ENCODE data around the gene LAMA2. TPM values are rescaled to one million over a fixed set of nuclear protein-coding genes. Genes with fewer than 3 reads are reported as not detected.

Gene LAMA2
- polyA plus RNA-seq, 3 donors, result not detected

DNA sequence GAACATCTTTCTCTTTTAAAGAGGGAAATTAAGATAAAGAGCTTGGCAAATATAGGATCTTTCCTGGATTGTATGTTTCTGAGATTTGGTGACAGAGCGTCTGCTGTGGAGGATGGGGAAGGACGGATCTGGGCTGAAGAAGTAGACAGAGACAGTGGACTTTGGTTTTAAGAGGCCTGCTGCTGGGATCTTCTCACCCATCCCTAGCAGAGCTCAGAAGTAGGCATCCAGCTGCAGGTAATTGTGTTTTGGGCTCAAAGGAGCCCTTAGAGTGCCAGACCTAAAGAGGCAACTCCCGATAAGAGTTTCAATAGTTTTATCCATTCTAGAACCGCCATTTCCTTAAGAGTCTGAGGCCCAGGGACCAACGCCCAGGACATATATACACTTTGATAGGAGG, 20.8 kb downstream of the LAMA2 start:
- H3K4me1 Mint-ChIP-seq, result no peaks in the 10 kb centered on the region

DNA sequence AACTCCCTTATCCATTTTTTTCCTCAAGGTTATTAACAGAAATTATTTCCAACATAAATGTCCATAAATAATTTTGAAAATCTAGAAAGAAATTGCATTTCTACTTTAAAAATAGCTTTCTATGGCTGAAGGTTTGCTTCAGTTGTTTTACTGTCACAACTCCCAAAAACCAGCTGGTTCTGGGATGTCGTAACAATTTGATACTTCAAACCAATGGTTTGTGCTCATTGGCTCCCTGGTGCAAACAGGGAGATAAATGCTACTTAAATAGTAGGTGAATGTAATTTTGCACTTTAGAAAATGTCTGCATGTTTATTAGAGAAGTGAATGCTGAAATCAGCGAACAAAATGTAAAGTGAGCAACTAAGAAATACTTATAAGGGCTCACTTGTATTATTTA, 31.1 kb downstream of the LAMA2 start:
- Mint-ChIP-seq H3K9me3 (peaks cover 0 to 13% (median 8%) of the 10 kb centered on the region in 7 donors), H3K4me3 (no peak overlapping the region), H3K27ac (no peak overlapping the region), H3K36me3 (no peaks in the 10 kb centered on the region), H3K27me3 (ENCODE audit: low read depth in 3 of 3) (peaks cover 0 to 2% (median 0%) of the 10 kb centered on the region in 3 donors), H3K4me1 (no peaks in the 10 kb centered on the region)
- Histone ChIP-seq H4K20me1 (ENCODE audit: insufficient read depth, low read length) (no peaks in the 10 kb centered on the region), H3K27me3 (ENCODE audit: control insufficient read depth in 2 of 2, insufficient read depth in 2 of 2, low read length in 2 of 2) (no peaks in the 10 kb centered on the region), H3K27ac (ENCODE audit: low read depth in 1 of 2, low read length in 2 of 2) (no peak overlapping the region), H3K4me3 (replicated peaks in 1 of 3; ENCODE audit: low read depth in 2 of 3, low read length in 3 of 3) (no peak overlapping the region), H2AFZ (ENCODE audit: insufficient read depth, low read depth, low read length, poor library complexity, severe bottlenecking) (no peak overlapping the region), H3K9me3 (replicated peaks in 1 of 2; ENCODE audit: control insufficient read depth in 1 of 2, insufficient read depth in 1 of 2, low read length in 2 of 2) (no peaks in the 10 kb centered on the region), H3K79me2 (ENCODE audit: insufficient read depth, low read length) (no peaks in the 10 kb centered on the region), H3K4me1 (ENCODE audit: control insufficient read depth in 1 of 2, insufficient read depth in 2 of 2, low read length in 2 of 2) (no peaks in the 10 kb centered on the region), H3K9ac (ENCODE audit: insufficient read depth, low read length, poor library complexity, severe bottlenecking) (no peak overlapping the region), H3K36me3 (replicated peaks in 1 of 2; ENCODE audit: control insufficient read depth in 1 of 2, insufficient read depth in 2 of 2, low read length in 2 of 2) (no peaks in the 10 kb centered on the region), H3K4me2 (replicated peaks; ENCODE audit: extremely low read depth, low read length, poor library complexity, severe bottlenecking) (no peak overlapping the region)
- no peak for TF ChIP-seq CTCF (IDR thresholded peaks at IDR 0.05)
- intact Hi-C loops (cut with micrococcal nuclease), result no loop called here
- no peak for DNase-seq
- WGBS (ENCODE audit: insufficient coverage), result no CpG with 5 or more reads among the region's 2 CpGs

More for the DNA sequence above, 20.8 kb downstream of the LAMA2 start:
- peaks cover under 1 to 1% (median 1%) of the 10 kb centered on the region in 3 donors for H3K27me3 Mint-ChIP-seq (ENCODE audit: low read depth in 3 of 3)
- no peak overlapping the region for H3K27ac Mint-ChIP-seq
- H3K4me3 Mint-ChIP-seq, result no peak overlapping the region
- H3K4me1 ChIP-seq (ENCODE audit: control insufficient read depth in 1 of 2, insufficient read depth in 2 of 2, low read length in 2 of 2), result no peaks in the 10 kb centered on the region
- no peaks in the 10 kb centered on the region for H3K36me3 Mint-ChIP-seq
- no peaks in the 10 kb centered on the region for H3K79me2 ChIP-seq (ENCODE audit: insufficient read depth, low read length)
- H3K9ac ChIP-seq (ENCODE audit: insufficient read depth, low read length, poor library complexity, severe bottlenecking), result no peak overlapping the region
- H3K4me2 ChIP-seq (replicated peaks; ENCODE audit: extremely low read depth, low read length, poor library complexity, severe bottlenecking), result no peak overlapping the region
- H2AFZ ChIP-seq (ENCODE audit: insufficient read depth, low read depth, low read length, poor library complexity, severe bottlenecking), result no peak overlapping the region
- no peak overlapping the region for H3K4me3 ChIP-seq (replicated peaks in 1 of 3; ENCODE audit: low read depth in 2 of 3, low read length in 3 of 3)
- H3K36me3 ChIP-seq (replicated peaks in 1 of 2; ENCODE audit: control insufficient read depth in 1 of 2, insufficient read depth in 2 of 2, low read length in 2 of 2), result no peaks in the 10 kb centered on the region
- WGBS (ENCODE audit: insufficient coverage), result 92% methylated on average over 5 of the region's 5 CpGs
- H3K27me3 ChIP-seq (ENCODE audit: control insufficient read depth in 2 of 2, insufficient read depth in 2 of 2, low read length in 2 of 2), result no peaks in the 10 kb centered on the region
- intact Hi-C loops (cut with micrococcal nuclease), result no loop called here
- peaks cover 0 to 2% (median 0%) of the 10 kb centered on the region in 7 donors for H3K9me3 Mint-ChIP-seq
- H3K9me3 ChIP-seq (replicated peaks in 1 of 2; ENCODE audit: control insufficient read depth in 1 of 2, insufficient read depth in 1 of 2, low read length in 2 of 2), result no peaks in the 10 kb centered on the region
- TF ChIP-seq CTCF (IDR thresholded peaks at IDR 0.05), result no peak
- no peak for DNase-seq
- no peaks in the 10 kb centered on the region for H4K20me1 ChIP-seq (ENCODE audit: insufficient read depth, low read length)
- no peak overlapping the region for H3K27ac ChIP-seq (ENCODE audit: low read depth in 1 of 2, low read length in 2 of 2)
